Esophagus muscularis mucosa (tissue), 4 donors: ENCODE measurements around the gene STARD7. TPM values are rescaled to one million over a fixed set of nuclear protein-coding genes. Genes with fewer than 3 reads are reported as not detected.

Source experiments
- DNase-seq: peaks from one replicate; pipeline ENCODE4 v3.0.0-alpha.2; 2017; ENCODE audit errors: extremely low spot score
- H3K27ac ChIP-seq, 4 donors: fragments of 200-600 bp; sonication (generic); replicated peaks in 1 of 4; 1 replicate in 3 of 4; 2 replicates in 1 of 4; pipeline ENCODE4 v1.5.1; 2016 to 2019; ENCODE audit warnings: mild to moderate bottlenecking in 1 of 4
- H3K27me3 ChIP-seq, 4 donors: fragments of 200-600 bp; sonication (generic); one replicate each; pipeline versions ENCODE4 v1.5.1 to v1.6.0; 2016 to 2019
- H3K36me3 ChIP-seq, 4 donors: fragments of 200-600 bp; sonication (generic); one replicate each; pipeline ENCODE4 v1.5.1; 2016 to 2019
- H3K4me1 ChIP-seq, 4 donors: fragments of 200-600 bp; sonication (generic); one replicate each; pipeline ENCODE4 v1.5.1; 2016 to 2019
- H3K4me3 ChIP-seq, 4 donors: fragments of 200-600 bp; sonication (generic); 1 replicate in 2 of 4; 2 replicates in 2 of 4; pipeline ENCODE4 v1.5.1; 2016 to 2019; ENCODE audit warnings: mild to moderate bottlenecking in 4 of 4, moderate library complexity in 1 of 4
- H3K9me3 ChIP-seq, 4 donors: fragments of 200-600 bp; sonication (generic); 1 replicate in 3 of 4; 2 replicates in 1 of 4; pipeline ENCODE4 v1.5.1; 2016 to 2019
- CTCF ChIP-seq, 3 experiments: fragments of 200-600 bp in 2 of 3; fragments of 450-650 bp in 1 of 3; sonication (generic) in 2 of 3; IDR thresholded peaks; one replicate each; pipeline ENCODE4 v1.5.1; 2017 to 2019; ENCODE audit warnings: antibody characterized with exemption in 3 of 3, mild to moderate bottlenecking in 2 of 3, moderate library complexity in 1 of 3
- EP300 ChIP-seq: sonication (generic); formaldehyde crosslinking; IDR thresholded peaks from one replicate; pipeline ENCODE4 v1.6.1; 2017; ENCODE audit warnings: antibody characterized with exemption
- POLR2A ChIP-seq: fragments of 450-650 bp; IDR thresholded peaks from one replicate; pipeline ENCODE4 v1.6.1; 2017; ENCODE audit warnings: antibody characterized with exemption, moderate library complexity, mild to moderate bottlenecking, low read depth
- POLR2AphosphoS5 ChIP-seq, 2 donors: sonication (generic); formaldehyde crosslinking; IDR thresholded peaks; one replicate each; pipeline ENCODE4 v1.6.1; 2017; ENCODE audit warnings: antibody characterized with exemption in 2 of 2
- WGBS: methylation state at CpG from one replicate; pipeline ENCODE4 v1.1.5; 2018; 5-methylcytosine and 5-hydroxymethylcytosine counted together
- intact Hi-C: fragments of 100-400 bp; cut with DNase I; formaldehyde crosslinking; loops from one replicate; pipeline ENCODE4 v1.15.1; 2023
- total RNA-seq, 4 donors: library from RNA; depleted of rRNA; stranded (reverse); fragments of >200 nt; gene quantifications; one replicate each; pipeline versions ENCODE4 v1.1.0 to v1.2.1, GENCODE V29; 2016

The STARD7 gene
- total RNA-seq, 4 donors from 2014 or later: 85.0 to 110 (median 92.2) TPM

- TF ChIP-seq CTCF (IDR thresholded peaks at IDR 0.05) (no peak), POLR2AphosphoS5 (IDR thresholded peaks at IDR 0.05) (no peak), EP300 (no peak), POLR2A (no peak)
- H3K4me3 ChIP-seq: no peak overlapping the region
- H3K9me3 ChIP-seq: no peaks in the 10 kb centered on the region
- no peak overlapping the region for H3K27ac ChIP-seq
- DNase-seq: no peak
- no peaks in the 10 kb centered on the region for H3K27me3 ChIP-seq
- H3K36me3 ChIP-seq: peaks cover 32 to 61% (median 46%) of the 10 kb centered on the region in 4 donors
- intact Hi-C loops: no loop called here
- peaks cover 68 to 84% (median 78%) of the 10 kb centered on the region in 4 donors for H3K4me1 ChIP-seq
- WGBS: 86% methylated on average over 6 of the region's 7 CpGs
Measured at GRCh38 chr2:96253006-96253405, 44.4 kb upstream of the STARD7 start.

GRCh38 chr2:96252526-96252925, 43.9 kb upstream of the STARD7 start:
- peaks cover 63 to 79% (median 73%) of the 10 kb centered on the region in 4 donors for H3K4me1 ChIP-seq
- H3K27me3 ChIP-seq: no peaks in the 10 kb centered on the region
- peak overlapping the region in 3 of 4 donors; percentile 51 to 62 (median 61) for H3K27ac ChIP-seq
- H3K36me3 ChIP-seq: peaks cover 32 to 58% (median 46%) of the 10 kb centered on the region in 4 donors
- DNase-seq: no peak
- no peaks in the 10 kb centered on the region for H3K9me3 ChIP-seq
- intact Hi-C loops: no loop called here
- WGBS: 81% methylated on average over 3 of the region's 8 CpGs
- TF ChIP-seq CTCF (IDR thresholded peaks at IDR 0.05) (no peak), POLR2A (no peak), POLR2AphosphoS5 (IDR thresholded peaks at IDR 0.05) (no peak), EP300 (no peak)
- H3K4me3 ChIP-seq: no peak overlapping the region

- no peaks in the 10 kb centered on the region for H3K9me3 ChIP-seq
- intact Hi-C loops: no loop called here
- H3K27me3 ChIP-seq: no peaks in the 10 kb centered on the region
- DNase-seq: no peak
- peaks cover 57 to 72% (median 66%) of the 10 kb centered on the region in 4 donors for H3K4me1 ChIP-seq
- TF ChIP-seq POLR2AphosphoS5 (IDR thresholded peaks at IDR 0.05) (peak; percentile 50 to 53), POLR2A (no peak)
- H3K27ac ChIP-seq: peak overlapping the region; percentile 51 to 62 (median 58)
- 68% methylated on average over 5 of the region's 6 CpGs for WGBS
- H3K4me3 ChIP-seq: no peak overlapping the region
- peaks cover 32 to 55% (median 46%) of the 10 kb centered on the region in 4 donors for H3K36me3 ChIP-seq
Measured at GRCh38 chr2:96251721-96252292, 43.2 kb upstream of the STARD7 start.

- 83% methylated on average over 6 of the region's 6 CpGs for WGBS
- DNase-seq: no peak
- H3K27ac ChIP-seq: peak overlapping the region; percentile 50 to 62 (median 52)
- H3K4me1 ChIP-seq: peaks cover 48 to 57% (median 53%) of the 10 kb centered on the region in 4 donors
- intact Hi-C loops: no loop called here
- TF ChIP-seq POLR2A: no peak
- no peak overlapping the region for H3K4me3 ChIP-seq
- H3K36me3 ChIP-seq: peaks cover 24 to 39% (median 34%) of the 10 kb centered on the region in 4 donors
- no peaks in the 10 kb centered on the region for H3K27me3 ChIP-seq
- no peaks in the 10 kb centered on the region for H3K9me3 ChIP-seq
Measured at GRCh38 chr2:96250188-96250587, 41.6 kb upstream of the STARD7 start.

- WGBS: 81% methylated on average over 9 of the region's 9 CpGs
- Histone ChIP-seq H3K36me3 (peaks cover 23 to 33% (median 29%) of the 10 kb centered on the region in 4 donors), H3K9me3 (no peaks in the 10 kb centered on the region), H3K27ac (peak overlapping the region in 2 of 4 donors; percentile 50 to 54), H3K4me3 (no peak overlapping the region), H3K27me3 (no peaks in the 10 kb centered on the region), H3K4me1 (peaks cover 43 to 52% (median 48%) of the 10 kb centered on the region in 4 donors)
- DNase-seq: no peak
- intact Hi-C loops: no loop called here
- TF ChIP-seq EP300 (no peak), POLR2A (no peak), POLR2AphosphoS5 (IDR thresholded peaks at IDR 0.05) (no peak), CTCF (IDR thresholded peaks at IDR 0.05) (no peak)
Measured at GRCh38 chr2:96249654-96250053, 41.0 kb upstream of the STARD7 start.
